Activated CD4-positive, alpha-beta T cell treated with anti-CD3 and anti-CD28 coated beads, Interleukin-2, amount 50 U/mL, for 24 hours (primary cell): ENCODE data around the gene DNAAF3.
"Not testable (repeated sequence)": the region's sequence is repeated elsewhere in the genome, so short reads cannot be mapped to it uniquely, and the experiment has no call there.

Experiments
- DNase-seq, 2 donors: peaks; one replicate each; pipeline ENCODE4 v3.0.0-alpha.2; 2020; ENCODE audit warnings: low read depth in 1 of 2, low spot score in 1 of 2

The DNAAF3 gene

GRCh38 chr19:55166530-55167268, at the start of gene DNAAF3:
Gene DNAAF3 (minus strand): TSS chr19:55166613. CDS start chr19:55166413, 200 bp downstream.
- peak in 1 of 2 donors; percentile 72 for DNase-seq

GRCh38 chr19:55213547-55213946, 47.1 kb upstream of the DNAAF3 start:
- DNase-seq, result no peak

GRCh38 chr19:55212447-55212846, 46.0 kb upstream of the DNAAF3 start:
- peak in 1 of 2 donors; percentile 25 for DNase-seq

GRCh38 chr19:55209693-55210472, 43.5 kb upstream of the DNAAF3 start:
- no peak for DNase-seq

- DNase-seq, result no peak
Measured at GRCh38 chr19:55208880-55209692, 42.7 kb upstream of the DNAAF3 start, which contains the start of gene PTPRH. Gene PTPRH (minus strand): TSS chr19:55209501. CDS start chr19:55209433, 68 bp downstream.

- DNase-seq, result peak in 1 of 2 donors; percentile 27
Measured at GRCh38 chr19:55206664-55207500, 40.5 kb upstream of the DNAAF3 start.

GRCh38 chr19:55202199-55202598, 35.8 kb upstream of the DNAAF3 start:
- not testable (repeated sequence) for DNase-seq

GRCh38 chr19:55199620-55200204, 33.3 kb upstream of the DNAAF3 start:
- no peak for DNase-seq

GRCh38 chr19:55198651-55199050, 32.2 kb upstream of the DNAAF3 start:
- DNase-seq, result no peak

- DNase-seq, result no peak
Measured at GRCh38 chr19:55197528-55197927, 31.1 kb upstream of the DNAAF3 start.

GRCh38 chr19:55196803-55197202, 30.4 kb upstream of the DNAAF3 start:
- DNase-seq, result no peak

GRCh38 chr19:55193481-55193880, 27.1 kb upstream of the DNAAF3 start:
- DNase-seq, result no peak

GRCh38 chr19:55189403-55189835, 23.0 kb upstream of the DNAAF3 start:
- no peak for DNase-seq

- no peak for DNase-seq
Measured at GRCh38 chr19:55188625-55189024, 22.2 kb upstream of the DNAAF3 start.

GRCh38 chr19:55186080-55186479, 19.7 kb upstream of the DNAAF3 start:
- no peak for DNase-seq

- DNase-seq, result no peak
Measured at GRCh38 chr19:55181740-55182139, 15.3 kb upstream of the DNAAF3 start.

GRCh38 chr19:55179606-55180484, 13.4 kb upstream of the DNAAF3 start, which contains the start of gene SYT5:
Gene SYT5 (minus strand): TSS chr19:55180289. CDS start chr19:55179041, 1,248 bp downstream.
- peak; percentile 30 to 52 for DNase-seq

GRCh38 chr19:55178781-55179599, 12.6 kb upstream of the DNAAF3 start:
- peak; percentile 76 to 80 for DNase-seq
